Liver (tissue), 9 donors: ENCODE results near the gene NEUROD4. TPM values are rescaled to one million over a fixed set of nuclear protein-coding genes. Genes with fewer than 3 reads are reported as not detected.

Source experiments
- DNase-seq: peaks from one replicate; pipeline ENCODE4 v3.0.0-alpha.2; 2017; ENCODE audit warnings: low spot score
- H3K27ac ChIP-seq, 2 donors: one replicate each; pipeline ENCODE4 v1.7.0; 2013; ENCODE audit warnings: inconsistent platforms in 2 of 2, low read length in 2 of 2, control low read depth in 1 of 2, low read depth in 1 of 2, mild to moderate bottlenecking in 1 of 2
- H3K27me3 ChIP-seq, 4 donors: one replicate each; pipeline versions ENCODE4 v1.6.1 to v1.7.0; 2013; ENCODE audit warnings: low read length in 3 of 4, inconsistent platforms in 1 of 4, mild to moderate bottlenecking in 1 of 4, moderate library complexity in 1 of 4; ENCODE audit not compliant: control insufficient read depth in 4 of 4, insufficient read depth in 4 of 4
- H3K36me3 ChIP-seq, 4 donors: one replicate each; pipeline versions ENCODE4 v1.6.1 to v1.7.0; 2013; ENCODE audit warnings: low read length in 3 of 4, mild to moderate bottlenecking in 3 of 4, low read depth in 1 of 4, moderate library complexity in 1 of 4; ENCODE audit not compliant: control insufficient read depth in 4 of 4, insufficient read depth in 3 of 4
- H3K4me1 ChIP-seq, 4 donors: one replicate each; pipeline versions ENCODE4 v1.6.1 to v1.7.0; 2013; ENCODE audit warnings: low read length in 3 of 4, mild to moderate bottlenecking in 3 of 4, moderate library complexity in 1 of 4; ENCODE audit not compliant: control insufficient read depth in 4 of 4, insufficient read depth in 4 of 4
- H3K4me3 ChIP-seq, 3 donors: one replicate each; pipeline versions ENCODE4 v1.6.1 to v1.7.0; 2013; ENCODE audit warnings: low read length in 3 of 3, control low read depth in 1 of 3, low read depth in 1 of 3, mild to moderate bottlenecking in 1 of 3
- H3K9ac ChIP-seq, 2 donors: one replicate each; pipeline ENCODE4 v1.7.0; 2013; ENCODE audit warnings: low read length in 2 of 2, mild to moderate bottlenecking in 2 of 2, moderate library complexity in 2 of 2, control low read depth in 1 of 2, low read depth in 1 of 2
- H3K9me3 ChIP-seq, 4 donors: one replicate each; pipeline versions ENCODE4 v1.6.1 to v1.7.0; 2013; ENCODE audit warnings: low read length in 3 of 4; ENCODE audit not compliant: control insufficient read depth in 4 of 4
- ATF3 ChIP-seq: IDR thresholded peaks from 2 replicates; pipeline ENCODE4 v1.6.1; 2016; ENCODE audit warnings: antibody characterized with exemption
- EGR1 ChIP-seq, 2 donors: IDR thresholded peaks; 2 replicates each; pipeline ENCODE4 v1.6.1; 2016 to 2018; ENCODE audit warnings: antibody characterized with exemption in 2 of 2, low read depth in 2 of 2
- FOXA1 ChIP-seq: IDR thresholded peaks from 2 replicates; pipeline ENCODE4 v1.6.1; 2016; ENCODE audit warnings: antibody characterized with exemption
- FOXA2 ChIP-seq: IDR thresholded peaks from 2 replicates; pipeline ENCODE4 v1.6.1; 2016; ENCODE audit warnings: antibody characterized with exemption
- GABPA ChIP-seq, 2 donors: IDR thresholded peaks in 1 of 2; conservative IDR thresholded peaks in 1 of 2; 2 replicates each; pipeline ENCODE4 v1.6.1; 2016; ENCODE audit warnings: antibody characterized with exemption in 2 of 2, mild to moderate bottlenecking in 1 of 2, moderate library complexity in 1 of 2
- HNF4A ChIP-seq, 2 donors: conservative IDR thresholded peaks; 2 replicates each; pipeline ENCODE4 v1.6.1; 2016; ENCODE audit warnings: antibody characterized with exemption in 2 of 2, mild to moderate bottlenecking in 2 of 2
- HNF4G ChIP-seq: IDR thresholded peaks from 2 replicates; pipeline ENCODE4 v1.6.1; 2016; ENCODE audit warnings: antibody characterized with exemption
- JUND ChIP-seq, 2 donors: IDR thresholded peaks; 2 replicates each; pipeline ENCODE4 v1.6.1; 2016; ENCODE audit warnings: antibody characterized with exemption in 2 of 2
- NR2F2 ChIP-seq: IDR thresholded peaks from 2 replicates; pipeline ENCODE4 v1.6.1; 2016; ENCODE audit warnings: antibody characterized with exemption
- RAD21 ChIP-seq, 2 donors: IDR thresholded peaks; 2 replicates each; pipeline ENCODE4 v1.6.1; 2016; ENCODE audit warnings: antibody characterized with exemption in 2 of 2, mild to moderate bottlenecking in 2 of 2
- REST ChIP-seq: IDR thresholded peaks from 2 replicates; pipeline ENCODE4 v1.6.1; 2016; ENCODE audit warnings: antibody characterized with exemption, mild to moderate bottlenecking
- RXRA ChIP-seq, 2 donors: IDR thresholded peaks; 2 replicates each; pipeline ENCODE4 v1.6.1; 2017 to 2018; ENCODE audit warnings: antibody characterized with exemption in 2 of 2, mild to moderate bottlenecking in 1 of 2
- SP1 ChIP-seq: IDR thresholded peaks from 2 replicates; pipeline ENCODE4 v1.6.1; 2018; ENCODE audit warnings: antibody characterized with exemption, mild to moderate bottlenecking
- TAF1 ChIP-seq: conservative IDR thresholded peaks from 2 replicates; pipeline ENCODE4 v1.6.1; 2016; ENCODE audit warnings: antibody characterized with exemption, mild to moderate bottlenecking
- YY1 ChIP-seq: IDR thresholded peaks from 2 replicates; pipeline ENCODE4 v1.6.1; 2016; ENCODE audit warnings: antibody characterized with exemption, mild to moderate bottlenecking
- ZBTB33 ChIP-seq: IDR thresholded peaks from 2 replicates; pipeline ENCODE4 v1.6.1; 2016; ENCODE audit warnings: antibody characterized with exemption
- WGBS: extraction: QIAGEN DNeasy Blood & Tissue Kit; methylation state at CpG from one replicate; pipeline ENCODE4 v1.1.7; 2013; 5-methylcytosine and 5-hydroxymethylcytosine counted together
- polyA plus RNA-seq, 2 donors: library from polyadenylated mRNA; stranded (reverse) in 1 of 2; unstranded in 1 of 2; fragments of 200-250 nt in 1 of 2; fragments of >200 nt in 1 of 2; fragmentation: Nextera tagmentation in 1 of 2; extraction: Ambion mirVana in 1 of 2; gene quantifications; one replicate each; pipeline versions ENCODE4 v1.2.1 to v1.2.3, GENCODE V29; 2013 to 2015
- total RNA-seq, 2 donors: library from RNA; depleted of rRNA; stranded (reverse); fragments of >200 nt; gene quantifications; one replicate each; pipeline ENCODE4 v1.2.3, GENCODE V29; 2014
- TF ChIP-seq, protein P1 (sequence below): fragments of 150-350 bp; IDR thresholded peaks from 2 replicates; pipeline ENCODE4 v1.5.1; 2017; ENCODE audit warnings: improper control_type of control experiment, low read depth, low read length; ENCODE audit not compliant: missing input control
- TF ChIP-seq, protein P2 (sequence below): IDR thresholded peaks from 2 replicates; pipeline ENCODE4 v1.6.1; 2016; ENCODE audit warnings: antibody characterized with exemption
- donor health status: healthy.
- donor health status: healthy.
- donor health status: healthy.
- donor health status: healthy.
- donor health status: healthy.

The NEUROD4 gene
- total and polyA plus RNA-seq, 4 donors = not detected

DNA sequence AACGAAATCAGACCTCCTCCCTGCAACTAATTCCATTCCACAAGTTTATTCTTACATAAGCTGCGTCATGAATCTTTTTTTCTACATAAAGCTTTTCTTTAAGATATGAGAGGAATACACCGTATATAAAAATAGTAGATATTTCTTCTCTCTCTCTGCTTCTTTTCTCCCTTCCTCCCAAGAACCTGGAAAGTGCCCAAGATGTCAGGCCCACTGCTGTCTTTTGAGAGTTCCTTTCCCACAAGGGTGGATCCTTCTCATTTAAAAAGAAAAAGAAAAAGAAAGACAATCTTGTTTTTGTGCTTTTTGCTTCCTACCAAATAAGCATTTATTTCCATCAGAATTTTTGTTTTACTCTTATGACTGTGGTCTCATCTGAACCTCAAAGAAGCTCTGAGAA lies 46.2 kb upstream of the NEUROD4 start (continued):
- TF ChIP-seq REST = no peak

GRCh38 chr12:54974279-54974678 lies 45.5 kb upstream of the NEUROD4 start:
- no peaks in the 10 kb centered on the region for H3K36me3 ChIP-seq
- H3K4me1 ChIP-seq = peaks cover 0 to 6% (median 2%) of the 10 kb centered on the region in 4 donors
- TF ChIP-seq, protein P1, sequence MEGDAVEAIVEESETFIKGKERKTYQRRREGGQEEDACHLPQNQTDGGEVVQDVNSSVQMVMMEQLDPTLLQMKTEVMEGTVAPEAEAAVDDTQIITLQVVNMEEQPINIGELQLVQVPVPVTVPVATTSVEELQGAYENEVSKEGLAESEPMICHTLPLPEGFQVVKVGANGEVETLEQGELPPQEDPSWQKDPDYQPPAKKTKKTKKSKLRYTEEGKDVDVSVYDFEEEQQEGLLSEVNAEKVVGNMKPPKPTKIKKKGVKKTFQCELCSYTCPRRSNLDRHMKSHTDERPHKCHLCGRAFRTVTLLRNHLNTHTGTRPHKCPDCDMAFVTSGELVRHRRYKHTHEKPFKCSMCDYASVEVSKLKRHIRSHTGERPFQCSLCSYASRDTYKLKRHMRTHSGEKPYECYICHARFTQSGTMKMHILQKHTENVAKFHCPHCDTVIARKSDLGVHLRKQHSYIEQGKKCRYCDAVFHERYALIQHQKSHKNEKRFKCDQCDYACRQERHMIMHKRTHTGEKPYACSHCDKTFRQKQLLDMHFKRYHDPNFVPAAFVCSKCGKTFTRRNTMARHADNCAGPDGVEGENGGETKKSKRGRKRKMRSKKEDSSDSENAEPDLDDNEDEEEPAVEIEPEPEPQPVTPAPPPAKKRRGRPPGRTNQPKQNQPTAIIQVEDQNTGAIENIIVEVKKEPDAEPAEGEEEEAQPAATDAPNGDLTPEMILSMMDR = no peak
- TF ChIP-seq ATF3 (no peak), NR2F2 (no peak), HNF4A (conservative IDR thresholded peaks at IDR 0.05) (no peak), ZBTB33 (no peak), REST (no peak), TAF1 (no peak), FOXA1 (no peak), EGR1 (IDR thresholded peaks at IDR 0.05; ENCODE audit: low read depth in 2 of 2) (no peak), RAD21 (IDR thresholded peaks at IDR 0.05) (no peak), FOXA2 (no peak), JUND (IDR thresholded peaks at IDR 0.05) (no peak), HNF4G (no peak), RXRA (IDR thresholded peaks at IDR 0.05) (no peak), YY1 (no peak), SP1 (no peak), GABPA (IDR thresholded peaks at IDR 0.05 in 1 of 2, conservative IDR thresholded peaks at IDR 0.05 in 1 of 2) (no peak)
- TF ChIP-seq, protein P2, sequence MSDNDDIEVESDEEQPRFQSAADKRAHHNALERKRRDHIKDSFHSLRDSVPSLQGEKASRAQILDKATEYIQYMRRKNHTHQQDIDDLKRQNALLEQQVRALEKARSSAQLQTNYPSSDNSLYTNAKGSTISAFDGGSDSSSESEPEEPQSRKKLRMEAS = no peak
- H3K9ac ChIP-seq = no peak overlapping the region
- H3K27me3 ChIP-seq = no peaks in the 10 kb centered on the region
- H3K27ac ChIP-seq = no peak overlapping the region
- no peaks in the 10 kb centered on the region for H3K9me3 ChIP-seq
- H3K4me3 ChIP-seq = no peak overlapping the region
- 96% methylated on average over 12 of the region's 12 CpGs for WGBS
- no peak for DNase-seq
